ENCODE data around the gene CDH23. TPM values are rescaled to one million over a fixed set of nuclear protein-coding genes. Genes with fewer than 3 reads are reported as not detected.

The CDH23 gene
- total and polyA plus RNA-seq, 2 experiments from 2014 or later: 0.30 to 1.5 TPM

- H3K4me2 ChIP-seq: no peak overlapping the region
- no peaks in the 10 kb centered on the region for H3K79me2 ChIP-seq
- 53% methylated on average over 4 of the region's 4 CpGs for WGBS (ENCODE audit: low lambda C conversion rate, missing lambda C conversion rate)
- TF ChIP-seq CTCF (IDR thresholded peaks at IDR 0.05; ENCODE audit: poor library complexity) (no peak), EZH2phosphoT487 (IDR thresholded peaks at IDR 0.05; ENCODE audit: low read depth, severe bottlenecking, unreplicated experiment) (no peak), EZH2 (IDR thresholded peaks at IDR 0.05; ENCODE audit: borderline replicate concordance) (no peak)
- no peaks in the 10 kb centered on the region for H3K27me3 ChIP-seq
- H3K27ac ChIP-seq: no peak overlapping the region
- no peak overlapping the region for H2AFZ ChIP-seq
- H3K9me3 ChIP-seq (ENCODE audit: low read depth): no peaks in the 10 kb centered on the region
- H3K4me3 ChIP-seq: no peak overlapping the region
- no peaks in the 10 kb centered on the region for H4K20me1 ChIP-seq (ENCODE audit: insufficient read depth, poor library complexity, severe bottlenecking)
- peaks cover 10% of the 10 kb centered on the region for H3K4me1 ChIP-seq (ENCODE audit: insufficient read depth)
- no peak for DNase-seq (ENCODE audit: low spot score)
- no peaks in the 10 kb centered on the region for H3K9me2 ChIP-seq (replicated peaks; ENCODE audit: insufficient read depth)
- no peaks in the 10 kb centered on the region for H3K36me3 ChIP-seq (replicated peaks; ENCODE audit: insufficient read depth, low read depth)
These were observed 232.4 kb downstream of the CDH23 start for GRCh38 chr10:71629131-71629530.

GRCh38 chr10:71630168-71630567 lies 233.4 kb downstream of the CDH23 start:
- TF ChIP-seq CTCF (IDR thresholded peaks at IDR 0.05; ENCODE audit: poor library complexity) (no peak), EZH2phosphoT487 (IDR thresholded peaks at IDR 0.05; ENCODE audit: low read depth, severe bottlenecking, unreplicated experiment) (no peak)
- Histone ChIP-seq H3K27ac (no peak overlapping the region), H2AFZ (no peak overlapping the region), H3K4me3 (no peak overlapping the region), H3K9me3 (ENCODE audit: low read depth) (no peaks in the 10 kb centered on the region), H3K79me2 (no peaks in the 10 kb centered on the region), H4K20me1 (ENCODE audit: insufficient read depth, poor library complexity, severe bottlenecking) (no peaks in the 10 kb centered on the region), H3K36me3 (replicated peaks; ENCODE audit: insufficient read depth, low read depth) (no peaks in the 10 kb centered on the region), H3K4me2 (no peak overlapping the region), H3K27me3 (no peaks in the 10 kb centered on the region), H3K9me2 (replicated peaks; ENCODE audit: insufficient read depth) (no peaks in the 10 kb centered on the region), H3K4me1 (ENCODE audit: insufficient read depth) (peaks cover 21% of the 10 kb centered on the region)
- WGBS (ENCODE audit: low lambda C conversion rate, missing lambda C conversion rate): 75% methylated on average over 5 of the region's 5 CpGs
- DNase-seq (ENCODE audit: low spot score): no peak

- no peak overlapping the region for H3K4me3 ChIP-seq
- H3K4me1 ChIP-seq (ENCODE audit: insufficient read depth): peaks cover 25% of the 10 kb centered on the region
- H3K27ac ChIP-seq: no peak overlapping the region
- H3K27me3 ChIP-seq: no peaks in the 10 kb centered on the region
- no peak overlapping the region for H2AFZ ChIP-seq
- H3K9me3 ChIP-seq (ENCODE audit: low read depth): no peaks in the 10 kb centered on the region
- H3K79me2 ChIP-seq: no peaks in the 10 kb centered on the region
- no peaks in the 10 kb centered on the region for H3K36me3 ChIP-seq (replicated peaks; ENCODE audit: insufficient read depth, low read depth)
- H4K20me1 ChIP-seq (ENCODE audit: insufficient read depth, poor library complexity, severe bottlenecking): no peaks in the 10 kb centered on the region
- no peak overlapping the region for H3K4me2 ChIP-seq
- TF ChIP-seq EZH2phosphoT487 (IDR thresholded peaks at IDR 0.05; ENCODE audit: low read depth, severe bottlenecking, unreplicated experiment) (no peak), CTCF (IDR thresholded peaks at IDR 0.05; ENCODE audit: poor library complexity) (no peak), EZH2 (IDR thresholded peaks at IDR 0.05; ENCODE audit: borderline replicate concordance) (no peak)
- 87% methylated on average over 6 of the region's 6 CpGs for WGBS (ENCODE audit: low lambda C conversion rate, missing lambda C conversion rate)
- no peak for DNase-seq (ENCODE audit: low spot score)
- H3K9me2 ChIP-seq (replicated peaks; ENCODE audit: insufficient read depth): no peaks in the 10 kb centered on the region
These were observed 234.5 kb downstream of the CDH23 start for GRCh38 chr10:71631007-71631861.
